ENCODE measurements around the gene GAREM1.
"Not testable (repeated sequence)": the region's sequence is repeated elsewhere in the genome, so short reads cannot be mapped to it uniquely, and the experiment has no call there.

Gene GAREM1

GRCh38 chr18:32482117-32482516 is 11.4 kb upstream of the GAREM1 start:
- no peak for DNase-seq (ENCODE audit: low spot score)
- TF ChIP-seq, protein P1, sequence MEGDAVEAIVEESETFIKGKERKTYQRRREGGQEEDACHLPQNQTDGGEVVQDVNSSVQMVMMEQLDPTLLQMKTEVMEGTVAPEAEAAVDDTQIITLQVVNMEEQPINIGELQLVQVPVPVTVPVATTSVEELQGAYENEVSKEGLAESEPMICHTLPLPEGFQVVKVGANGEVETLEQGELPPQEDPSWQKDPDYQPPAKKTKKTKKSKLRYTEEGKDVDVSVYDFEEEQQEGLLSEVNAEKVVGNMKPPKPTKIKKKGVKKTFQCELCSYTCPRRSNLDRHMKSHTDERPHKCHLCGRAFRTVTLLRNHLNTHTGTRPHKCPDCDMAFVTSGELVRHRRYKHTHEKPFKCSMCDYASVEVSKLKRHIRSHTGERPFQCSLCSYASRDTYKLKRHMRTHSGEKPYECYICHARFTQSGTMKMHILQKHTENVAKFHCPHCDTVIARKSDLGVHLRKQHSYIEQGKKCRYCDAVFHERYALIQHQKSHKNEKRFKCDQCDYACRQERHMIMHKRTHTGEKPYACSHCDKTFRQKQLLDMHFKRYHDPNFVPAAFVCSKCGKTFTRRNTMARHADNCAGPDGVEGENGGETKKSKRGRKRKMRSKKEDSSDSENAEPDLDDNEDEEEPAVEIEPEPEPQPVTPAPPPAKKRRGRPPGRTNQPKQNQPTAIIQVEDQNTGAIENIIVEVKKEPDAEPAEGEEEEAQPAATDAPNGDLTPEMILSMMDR (IDR thresholded peaks at IDR 0.05; ENCODE audit: borderline replicate concordance, control extremely low read depth, extremely low read depth, insufficient read depth, missing control alignments) = no peak
- in situ Hi-C loops (cut with MboI; ENCODE audit: low sequenced_read_pairs, unreplicated experiment) = no loop called here

GRCh38 chr18:32480581-32480980 is 9.9 kb upstream of the GAREM1 start:
- no peak for DNase-seq (ENCODE audit: low spot score)
- in situ Hi-C loops (cut with MboI; ENCODE audit: low sequenced_read_pairs, unreplicated experiment) = no loop called here
- TF ChIP-seq, protein P1 (IDR thresholded peaks at IDR 0.05; ENCODE audit: borderline replicate concordance, control extremely low read depth, extremely low read depth, insufficient read depth, missing control alignments) = no peak

- in situ Hi-C loops (cut with MboI; ENCODE audit: low sequenced_read_pairs, unreplicated experiment) = no loop called here
- no peak for DNase-seq (ENCODE audit: low spot score)
- TF ChIP-seq, protein P1 (IDR thresholded peaks at IDR 0.05; ENCODE audit: borderline replicate concordance, control extremely low read depth, extremely low read depth, insufficient read depth, missing control alignments) = no peak
Measured at GRCh38 chr18:32478807-32479206, 8.1 kb upstream of the GAREM1 start.

GRCh38 chr18:32478317-32478716 is 7.6 kb upstream of the GAREM1 start:
- DNase-seq (ENCODE audit: low spot score) = no peak
- in situ Hi-C loops (cut with MboI; ENCODE audit: low sequenced_read_pairs, unreplicated experiment) = no loop called here
- TF ChIP-seq, protein P1 (IDR thresholded peaks at IDR 0.05; ENCODE audit: borderline replicate concordance, control extremely low read depth, extremely low read depth, insufficient read depth, missing control alignments) = no peak

GRCh38 chr18:32476106-32476505 is 5.4 kb upstream of the GAREM1 start:
- TF ChIP-seq, protein P1 (IDR thresholded peaks at IDR 0.05; ENCODE audit: borderline replicate concordance, control extremely low read depth, extremely low read depth, insufficient read depth, missing control alignments) = no peak
- no peak for DNase-seq (ENCODE audit: low spot score)
- in situ Hi-C loops (cut with MboI; ENCODE audit: low sequenced_read_pairs, unreplicated experiment) = no loop called here

DNA sequence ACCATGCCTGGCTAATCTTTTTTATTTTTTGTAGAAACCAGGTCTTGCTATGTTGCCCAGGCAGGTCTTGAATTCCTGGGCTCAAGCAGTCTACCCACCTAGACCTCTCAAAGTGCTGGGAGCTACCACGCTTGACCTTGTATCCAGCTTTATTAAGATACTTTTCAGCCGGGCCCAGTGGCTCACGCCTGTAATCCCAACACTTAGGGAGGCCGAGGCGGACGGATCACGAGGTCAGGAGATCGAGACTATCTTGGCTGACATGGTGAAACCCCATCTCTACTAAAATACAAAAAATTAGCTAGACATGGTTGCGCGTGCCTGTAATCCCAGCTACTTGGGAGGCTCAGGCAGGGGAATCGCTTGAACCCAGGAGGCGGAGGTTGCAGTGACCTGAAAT is 4.4 kb upstream of the GAREM1 start:
- in situ Hi-C loops (cut with MboI; ENCODE audit: low sequenced_read_pairs, unreplicated experiment); DNase-seq (ENCODE audit: low spot score): not testable (repeated sequence)

DNA sequence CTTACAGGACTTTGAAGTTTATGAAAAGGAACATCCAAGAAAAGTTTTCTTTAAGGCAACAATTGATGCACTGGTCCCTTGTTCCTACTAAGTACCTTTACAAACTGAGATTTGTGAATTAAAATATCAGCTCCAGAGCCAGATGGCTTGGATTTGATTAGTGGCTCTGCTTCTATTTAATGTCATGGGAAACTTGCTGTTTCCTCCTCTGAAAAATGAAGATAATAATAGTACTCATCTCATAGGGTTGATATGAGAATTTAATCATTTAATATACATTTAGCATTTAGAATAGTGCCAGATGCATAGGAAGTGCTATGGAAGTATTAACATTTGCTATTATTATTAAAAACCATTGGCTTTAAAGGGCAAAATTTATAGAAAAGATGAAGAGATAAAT is 2.6 kb upstream of the GAREM1 start:
- in situ Hi-C loops (cut with MboI; ENCODE audit: low sequenced_read_pairs, unreplicated experiment) = no loop called here
- TF ChIP-seq, protein P1 (IDR thresholded peaks at IDR 0.05; ENCODE audit: borderline replicate concordance, control extremely low read depth, extremely low read depth, insufficient read depth, missing control alignments) = no peak
- DNase-seq (ENCODE audit: low spot score) = no peak
